Ishikawa (cell line): ENCODE measurements around the gene GASK1A.

Experiments
- CREB1 ChIP-seq: IDR thresholded peaks from 2 replicates; pipeline ENCODE4 v1.6.1; 2012; ENCODE audit warnings: low read depth
- EGR1 ChIP-seq: IDR thresholded peaks from 2 replicates; pipeline ENCODE4 v1.6.1; 2012
- FOXM1 ChIP-seq: IDR thresholded peaks from 2 replicates; pipeline ENCODE4 v1.6.1; 2012; ENCODE audit warnings: low read depth, borderline replicate concordance
- RAD21 ChIP-seq: IDR thresholded peaks from 2 replicates; pipeline ENCODE4 v1.6.1; 2012; ENCODE audit warnings: low read depth
- TAF1 ChIP-seq: IDR thresholded peaks from 2 replicates; pipeline ENCODE4 v1.6.1; 2012; ENCODE audit warnings: low read depth, mild to moderate bottlenecking
- TEAD4 ChIP-seq: IDR thresholded peaks from 2 replicates; pipeline ENCODE4 v1.6.1; 2012
- ZBTB7A ChIP-seq: IDR thresholded peaks from 2 replicates; pipeline ENCODE4 v1.6.1; 2012; ENCODE audit warnings: low read depth
- TF ChIP-seq, protein P1 (sequence below): IDR thresholded peaks from 2 replicates; pipeline ENCODE4 v1.6.1; 2012
- TF ChIP-seq, protein P2 (sequence below): IDR thresholded peaks from 2 replicates; pipeline ENCODE4 v1.6.1; 2012; ENCODE audit warnings: low read depth, mild to moderate bottlenecking

DNA sequence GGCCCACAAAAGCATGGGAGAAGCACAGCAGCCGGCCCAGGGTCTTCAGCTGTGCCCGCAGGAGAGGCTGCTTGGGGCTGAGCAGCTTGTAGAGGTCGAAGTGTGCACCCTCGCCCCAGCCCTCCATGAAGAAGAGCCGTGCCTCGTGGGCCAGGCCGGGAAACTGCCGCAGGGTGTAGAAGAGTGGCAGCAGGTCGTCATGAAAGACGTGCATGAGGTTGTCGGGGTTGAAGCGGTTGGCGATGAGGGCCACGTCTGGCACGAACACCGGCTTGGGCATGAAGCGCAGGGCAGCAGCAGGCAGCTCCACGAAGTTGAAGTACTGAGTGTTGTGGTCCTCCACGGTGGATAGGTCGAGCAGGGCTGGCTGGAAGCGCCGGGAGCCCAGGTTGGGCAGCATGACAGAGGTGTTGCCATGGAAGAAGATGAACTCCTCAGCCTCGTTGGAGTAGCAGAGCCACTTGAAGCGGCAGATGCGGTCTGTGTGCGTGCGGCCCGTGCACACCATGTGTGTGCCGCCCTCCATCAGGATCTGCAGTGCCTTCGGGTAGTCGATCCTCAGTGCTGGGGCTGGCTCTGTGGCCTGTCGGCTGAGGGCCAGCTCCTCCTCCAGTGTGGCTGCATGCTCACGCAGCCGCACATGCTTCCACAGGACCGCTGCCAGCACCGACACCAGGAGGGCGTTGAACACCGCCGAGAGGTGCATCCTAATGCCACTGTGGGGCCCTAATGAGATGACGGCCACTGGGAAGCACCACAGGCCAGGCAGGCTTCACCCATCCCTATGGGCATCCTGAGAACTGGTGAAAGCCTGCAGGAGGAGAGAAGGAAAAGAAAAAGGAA lies 101.8 kb downstream of the GASK1A start:
- TF ChIP-seq RAD21: no peak
- TF ChIP-seq, protein P1, sequence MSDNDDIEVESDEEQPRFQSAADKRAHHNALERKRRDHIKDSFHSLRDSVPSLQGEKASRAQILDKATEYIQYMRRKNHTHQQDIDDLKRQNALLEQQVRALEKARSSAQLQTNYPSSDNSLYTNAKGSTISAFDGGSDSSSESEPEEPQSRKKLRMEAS: no peak
- no peak for TF ChIP-seq TEAD4
- TF ChIP-seq EGR1: no peak
- TF ChIP-seq CREB1: no peak
- no peak for TF ChIP-seq TAF1
- TF ChIP-seq, protein P2, sequence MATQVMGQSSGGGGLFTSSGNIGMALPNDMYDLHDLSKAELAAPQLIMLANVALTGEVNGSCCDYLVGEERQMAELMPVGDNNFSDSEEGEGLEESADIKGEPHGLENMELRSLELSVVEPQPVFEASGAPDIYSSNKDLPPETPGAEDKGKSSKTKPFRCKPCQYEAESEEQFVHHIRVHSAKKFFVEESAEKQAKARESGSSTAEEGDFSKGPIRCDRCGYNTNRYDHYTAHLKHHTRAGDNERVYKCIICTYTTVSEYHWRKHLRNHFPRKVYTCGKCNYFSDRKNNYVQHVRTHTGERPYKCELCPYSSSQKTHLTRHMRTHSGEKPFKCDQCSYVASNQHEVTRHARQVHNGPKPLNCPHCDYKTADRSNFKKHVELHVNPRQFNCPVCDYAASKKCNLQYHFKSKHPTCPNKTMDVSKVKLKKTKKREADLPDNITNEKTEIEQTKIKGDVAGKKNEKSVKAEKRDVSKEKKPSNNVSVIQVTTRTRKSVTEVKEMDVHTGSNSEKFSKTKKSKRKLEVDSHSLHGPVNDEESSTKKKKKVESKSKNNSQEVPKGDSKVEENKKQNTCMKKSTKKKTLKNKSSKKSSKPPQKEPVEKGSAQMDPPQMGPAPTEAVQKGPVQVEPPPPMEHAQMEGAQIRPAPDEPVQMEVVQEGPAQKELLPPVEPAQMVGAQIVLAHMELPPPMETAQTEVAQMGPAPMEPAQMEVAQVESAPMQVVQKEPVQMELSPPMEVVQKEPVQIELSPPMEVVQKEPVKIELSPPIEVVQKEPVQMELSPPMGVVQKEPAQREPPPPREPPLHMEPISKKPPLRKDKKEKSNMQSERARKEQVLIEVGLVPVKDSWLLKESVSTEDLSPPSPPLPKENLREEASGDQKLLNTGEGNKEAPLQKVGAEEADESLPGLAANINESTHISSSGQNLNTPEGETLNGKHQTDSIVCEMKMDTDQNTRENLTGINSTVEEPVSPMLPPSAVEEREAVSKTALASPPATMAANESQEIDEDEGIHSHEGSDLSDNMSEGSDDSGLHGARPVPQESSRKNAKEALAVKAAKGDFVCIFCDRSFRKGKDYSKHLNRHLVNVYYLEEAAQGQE: no peak
- no peak for TF ChIP-seq FOXM1
- TF ChIP-seq ZBTB7A: no peak
